ENCODE results near the gene CHRND. TPM values are rescaled to one million over a fixed set of nuclear protein-coding genes. Genes with fewer than 3 reads are reported as not detected.

Gene CHRND
- total and polyA plus RNA-seq, 2 of the 8 experiments (the other 6 are each of a cell fraction or from before 2014, with no cell fraction given), result 0.24 TPM; not detected in 1

- no peak overlapping the region for H2AFZ ChIP-seq (ENCODE audit: low read length)
- peaks cover 4 to 13% of the 10 kb centered on the region in 2 experiments for H4K20me1 ChIP-seq (replicated peaks in 1 of 2; ENCODE audit: control insufficient read depth in 1 of 2, insufficient read depth in 2 of 2, low read length in 2 of 2)
- no peak overlapping the region for H2AK5ac ChIP-seq (ENCODE audit: low read depth, low read length)
- no peak overlapping the region for H3K56ac ChIP-seq (replicated peaks; ENCODE audit: insufficient read length, low read depth, low read length)
- no peak overlapping the region for H3K23ac ChIP-seq (ENCODE audit: insufficient read length)
- H3K27ac ChIP-seq (ENCODE audit: low read depth, low read length), result no peak overlapping the region
- no peak overlapping the region for H3K14ac ChIP-seq (ENCODE audit: insufficient read length)
- H3K4me3 ChIP-seq (ENCODE audit: extremely low read depth in 1 of 4, insufficient read depth in 2 of 4, low read depth in 3 of 4, low read length in 4 of 4), result no peak overlapping the region
- H2BK12ac ChIP-seq (ENCODE audit: low read depth, low read length), result no peak overlapping the region
- no peak overlapping the region for H3K4me2 ChIP-seq (ENCODE audit: insufficient read depth in 1 of 2, low read depth in 2 of 2, low read length in 2 of 2)
- no peak overlapping the region for H4K91ac ChIP-seq (replicated peaks; ENCODE audit: insufficient read length, low read length)
- DNase-seq (ENCODE audit: low read depth in 1 of 2, low spot score in 2 of 2) (no peak), FAIRE-seq (no peak)
- no peak overlapping the region for H2BK120ac ChIP-seq (replicated peaks; ENCODE audit: low read depth, low read length)
- H3K4me1 ChIP-seq (replicated peaks in 1 of 4; ENCODE audit: control insufficient read depth in 3 of 4, insufficient read depth in 4 of 4, low read length in 3 of 4), result peaks cover 0 to 17% (median 7%) of the 10 kb centered on the region in 4 experiments; a peak in 5 of 7 replicates
- H3K79me2 ChIP-seq (ENCODE audit: control insufficient read depth in 1 of 2, insufficient read depth in 2 of 2, low read length in 2 of 2), result no peaks in the 10 kb centered on the region
- WGBS, 2 experiments (ENCODE audit: extremely low coverage in 1 of 2, insufficient coverage in 1 of 2, insufficient read length in 1 of 2, insufficient replicate concordance in 2 of 2, low coverage in 1 of 2, low lambda C conversion rate in 2 of 2, missing lambda C conversion rate in 1 of 2), result 92% methylated on average over 29 of the region's 31 CpGs; no CpG with 5 or more reads in 1 of the 2 experiments
- H4K8ac ChIP-seq (ENCODE audit: extremely low read depth, insufficient read depth, low read length), result peak overlapping the region; percentile 79; the same call in 1 of the 2 replicates
- H3K4ac ChIP-seq (replicated peaks; ENCODE audit: insufficient read length, low read depth, low read length), result no peak overlapping the region
- no peaks in the 10 kb centered on the region for H3K79me1 ChIP-seq (ENCODE audit: low read depth, low read length)
- H3K23me2 ChIP-seq (ENCODE audit: low read depth, low read length), result peaks cover 8% of the 10 kb centered on the region; the same call in 1 of the 2 replicates
- H3K36me3 ChIP-seq (ENCODE audit: control insufficient read depth in 2 of 4, insufficient read depth in 4 of 4, low read length in 3 of 4), result peaks cover 0 to 11% (median 0%) of the 10 kb centered on the region in 4 experiments; a peak in 1 of 8 replicates
- no peak overlapping the region for H2BK5ac ChIP-seq (ENCODE audit: low read depth, low read length)
- H3K27me3 ChIP-seq (replicated peaks in 1 of 4; ENCODE audit: control insufficient read depth in 3 of 4, extremely low read depth in 1 of 4, insufficient read depth in 3 of 4, low read length in 3 of 4), result peaks cover 35 to 41% (median 36%) of the 10 kb centered on the region in 4 experiments
- H3K18ac ChIP-seq (ENCODE audit: extremely low read depth, low read length), result no peak overlapping the region
- CTCF ChIA-PET (ENCODE audit: partially characterized antibody), result interaction anchor here (0.5 to 4.5 kb wide), 14 partner anchors 7 to 185 kb away, joined by 3 to 17 read pairs (median 4); no protein-coding TSS in a partner anchor
- POLR2A ChIA-PET (ENCODE audit: partially characterized antibody), result no interaction called here
- H3K9ac ChIP-seq (replicated peaks in 1 of 4; ENCODE audit: extremely low read depth in 1 of 4, low read depth in 3 of 4, low read length in 3 of 4), result no peak overlapping the region
- no peak overlapping the region for H2BK20ac ChIP-seq (ENCODE audit: low read length)
- no peaks in the 10 kb centered on the region; a peak in 1 of 4 replicates for H3K9me3 ChIP-seq (ENCODE audit: insufficient read depth in 2 of 2, low read depth in 1 of 2, low read length in 1 of 2)
- TF ChIP-seq HDAC2 (IDR thresholded peaks at IDR 0.05; ENCODE audit: borderline replicate concordance in 1 of 2, low read depth in 2 of 2, low read length in 2 of 2), result no peak
- no peak for TF ChIP-seq CTCF (IDR thresholded peaks at IDR 0.05; ENCODE audit: control extremely low read depth in 1 of 3, insufficient read depth in 1 of 3, low read depth in 1 of 3, low read length in 3 of 3)
- no peak for TF ChIP-seq USF2 (IDR thresholded peaks at IDR 0.05; ENCODE audit: low read length)
- no peak for TF ChIP-seq RAD21 (IDR thresholded peaks at IDR 0.05 in 1 of 2, conservative IDR thresholded peaks at IDR 0.05 in 1 of 2; ENCODE audit: low read depth in 2 of 2, low read length in 2 of 2)
- H4K5ac ChIP-seq (ENCODE audit: insufficient read length, low read depth, low read length), result no peak overlapping the region
- H2BK15ac ChIP-seq (ENCODE audit: low read length), result no peak overlapping the region
Observed at GRCh38 chr2:232482301-232483238, 43.4 kb upstream of the CHRND start.
